ENCODE measurements around the gene WAS.
A peak's percentile ranks its signal among the peaks of the same experiment; 100 is the strongest.

The WAS gene

GRCh38 chrX:48737940-48738339 lies 54.3 kb downstream of the WAS start:
- peak; percentile 6 for DNase-seq (ENCODE audit: low read depth)
- H3K4me3 ChIP-seq (ENCODE audit: low read depth, low read length) = peak overlapping the region; percentile 71
- no peak for TF ChIP-seq MYC (IDR thresholded peaks at IDR 0.05; ENCODE audit: low read depth, low read length)
- TF ChIP-seq MAX (IDR thresholded peaks at IDR 0.05; ENCODE audit: low read depth, low read length) = no peak
- TF ChIP-seq POLR2A (IDR thresholded peaks at IDR 0.05; ENCODE audit: extremely low read depth, insufficient read length) = no peak
- TF ChIP-seq CTCF (IDR thresholded peaks at IDR 0.05; ENCODE audit: low read depth, low read length) = no peak

All from NB4 (cell line).